Measurements from ENCODE around the gene A3GALT2.

DNA sequence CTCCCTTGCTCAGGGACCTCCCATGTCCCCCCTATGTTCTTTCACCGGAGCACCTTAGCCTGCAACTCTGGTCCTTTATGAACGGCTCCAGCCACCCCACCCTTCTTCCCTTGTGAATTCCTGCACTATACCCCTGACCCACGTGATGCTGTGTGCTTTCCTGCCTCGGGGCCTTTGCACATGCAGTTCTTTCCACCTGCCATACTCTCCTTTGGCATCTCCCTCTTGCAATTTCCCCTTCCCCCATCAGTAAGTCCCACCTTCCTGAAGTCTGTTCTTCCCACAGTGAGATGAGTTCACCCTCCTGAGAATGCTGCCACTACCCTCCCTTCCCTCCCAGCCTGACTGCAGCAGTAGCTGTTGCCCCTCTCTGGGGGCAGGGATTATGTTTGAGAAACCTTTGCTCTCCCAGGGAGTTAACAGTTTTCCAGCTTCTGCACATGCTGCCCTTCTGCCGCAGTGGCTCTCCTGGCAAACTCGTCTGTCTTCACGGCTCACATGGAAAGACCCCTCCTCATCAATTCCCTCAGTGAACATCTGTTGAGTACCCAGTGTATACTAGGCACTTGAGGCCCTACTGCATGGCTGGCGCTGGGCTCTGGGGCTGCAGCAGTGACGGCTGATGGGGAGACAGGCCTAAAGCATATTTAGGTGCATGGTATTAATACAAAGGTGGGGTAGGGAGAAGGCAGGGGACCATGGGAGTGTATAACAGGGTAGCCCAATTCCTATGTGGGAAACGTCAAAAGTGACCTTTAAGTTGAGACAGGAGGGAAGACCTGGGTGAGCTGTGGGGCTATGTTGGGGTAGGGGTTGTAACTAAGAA is 54.9 kb downstream of the A3GALT2 start:
- TF ChIP-seq POLR2A (IDR thresholded peaks at IDR 0.05; ENCODE audit: low read depth, low read length) (no peak), POLR2AphosphoS5 (IDR thresholded peaks at IDR 0.05; ENCODE audit: low read depth, low read length) (no peak), TAF1 (IDR thresholded peaks at IDR 0.05; ENCODE audit: borderline replicate concordance, low read depth, low read length) (no peak)

All from GM12892 (cell line).